ENCODE data around the gene KCNMB4. TPM values are rescaled to one million over a fixed set of nuclear protein-coding genes. Genes with fewer than 3 reads are reported as not detected.

KCNMB4 gene
- total RNA-seq, 2 donors from 2014 or later = 2.8 to 3.2 TPM

- no peaks in the 10 kb centered on the region for H3K36me3 ChIP-seq
- no peak for TF ChIP-seq CTCF (IDR thresholded peaks at IDR 0.05)
- DNase-seq (ENCODE audit: low spot score) = no peak
- H3K27ac ChIP-seq = no peak overlapping the region
- no peaks in the 10 kb centered on the region for H3K27me3 ChIP-seq
- H3K4me1 ChIP-seq = no peaks in the 10 kb centered on the region
- H3K9me3 ChIP-seq = no peaks in the 10 kb centered on the region
- no peak overlapping the region for H3K4me3 ChIP-seq
Measured at GRCh38 chr12:70329728-70330127, 36.4 kb upstream of the KCNMB4 start.

DNA sequence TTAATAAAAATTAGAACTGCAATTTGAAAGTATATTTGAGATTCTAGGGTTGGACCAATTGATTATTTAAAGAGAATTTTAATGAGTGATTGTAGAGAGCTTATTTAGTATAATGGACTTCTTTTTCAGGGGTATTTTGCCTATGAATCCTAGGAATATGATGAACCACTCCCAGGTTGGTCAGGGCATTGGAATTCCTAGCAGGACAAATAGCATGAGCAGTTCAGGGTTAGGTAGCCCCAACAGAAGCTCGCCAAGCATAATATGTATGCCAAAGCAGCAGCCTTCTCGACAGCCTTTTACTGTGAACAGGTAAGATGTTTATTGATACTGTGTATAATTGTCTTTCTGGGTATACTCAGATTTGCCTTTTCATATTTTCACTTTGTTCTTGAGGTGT lies 35.9 kb upstream of the KCNMB4 start:
- peaks cover 2% of the 10 kb centered on the region for H3K36me3 ChIP-seq
- DNase-seq (ENCODE audit: low spot score) = no peak
- no peak overlapping the region for H3K27ac ChIP-seq
- no peak for TF ChIP-seq CTCF (IDR thresholded peaks at IDR 0.05)
- no peaks in the 10 kb centered on the region for H3K9me3 ChIP-seq
- H3K27me3 ChIP-seq = no peaks in the 10 kb centered on the region
- H3K4me1 ChIP-seq = no peaks in the 10 kb centered on the region
- no peak overlapping the region for H3K4me3 ChIP-seq

- Histone ChIP-seq H3K4me1 (no peaks in the 10 kb centered on the region), H3K4me3 (no peak overlapping the region), H3K27me3 (no peaks in the 10 kb centered on the region), H3K36me3 (peaks cover 12% of the 10 kb centered on the region), H3K9me3 (no peaks in the 10 kb centered on the region), H3K27ac (no peak overlapping the region)
- DNase-seq (ENCODE audit: low spot score) = no peak
- TF ChIP-seq CTCF (IDR thresholded peaks at IDR 0.05) = no peak
Measured at GRCh38 chr12:70332236-70332635, 33.9 kb upstream of the KCNMB4 start.

GRCh38 chr12:70334742-70335141 lies 31.3 kb upstream of the KCNMB4 start:
- H3K27ac ChIP-seq = no peak overlapping the region
- H3K4me1 ChIP-seq = no peaks in the 10 kb centered on the region
- H3K9me3 ChIP-seq = no peaks in the 10 kb centered on the region
- H3K36me3 ChIP-seq = peaks cover 34% of the 10 kb centered on the region
- H3K27me3 ChIP-seq = no peaks in the 10 kb centered on the region
- TF ChIP-seq CTCF (IDR thresholded peaks at IDR 0.05) = no peak
- DNase-seq (ENCODE audit: low spot score) = no peak
- H3K4me3 ChIP-seq = no peak overlapping the region

GRCh38 chr12:70338531-70338930 lies 27.6 kb upstream of the KCNMB4 start:
- Histone ChIP-seq H3K4me3 (no peak overlapping the region), H3K27me3 (no peaks in the 10 kb centered on the region)

More at GRCh38 chr12:70338531-70338930, 27.6 kb upstream of the KCNMB4 start:
- Histone ChIP-seq H3K27ac (no peak overlapping the region), H3K36me3 (peaks cover 58% of the 10 kb centered on the region), H3K4me1 (no peaks in the 10 kb centered on the region), H3K9me3 (no peaks in the 10 kb centered on the region)
- DNase-seq (ENCODE audit: low spot score) = no peak
- no peak for TF ChIP-seq CTCF (IDR thresholded peaks at IDR 0.05)

Data from right atrium auricular region (tissue), 2 donors.